Right atrium auricular region (tissue), 2 donors: Measurements from ENCODE around the gene TNFRSF19. TPM values are rescaled to one million over a fixed set of nuclear protein-coding genes. Genes with fewer than 3 reads are reported as not detected.
A peak's percentile ranks its signal among the peaks of the same experiment; 100 is the strongest.
"Not testable (repeated sequence)": the region's sequence is repeated elsewhere in the genome, so short reads cannot be mapped to it uniquely, and the experiment has no call there.

ENCODE experiments used
- DNase-seq: peaks from one replicate; pipeline ENCODE4 v3.0.0-alpha.2; 2019; ENCODE audit warnings: low spot score
- H3K27ac ChIP-seq, 2 donors: fragments of 200-600 bp; sonication (generic); 1 replicate in 1 of 2; 2 replicates in 1 of 2; pipeline ENCODE4 v1.5.1; 2016 to 2019
- H3K27me3 ChIP-seq, 2 donors: fragments of 200-600 bp; sonication (generic); one replicate each; pipeline versions ENCODE4 v1.5.1 to v1.6.0; 2017 to 2019
- H3K36me3 ChIP-seq: fragments of 200-600 bp; sonication (generic); one replicate; pipeline ENCODE4 v1.5.1; 2016
- H3K4me1 ChIP-seq, 2 donors: fragments of 200-600 bp; sonication (generic); one replicate each; pipeline versions ENCODE4 v1.5.1 to v1.6.0; 2017 to 2019
- H3K4me3 ChIP-seq, 2 donors: fragments of 200-600 bp; sonication (generic); 1 replicate in 1 of 2; 2 replicates in 1 of 2; pipeline ENCODE4 v1.5.1; 2017 to 2019; ENCODE audit warnings: mild to moderate bottlenecking in 1 of 2, moderate library complexity in 1 of 2
- H3K9me3 ChIP-seq, 2 donors: fragments of 200-600 bp; sonication (generic); one replicate each; pipeline ENCODE4 v1.5.1; 2019
- total RNA-seq, 2 donors: library from RNA; depleted of rRNA; stranded (reverse); fragments of >200 nt; gene quantifications; one replicate each; pipeline ENCODE4 v1.1.0, GENCODE V29; 2016
- TF ChIP-seq, protein P1 (sequence below), 2 donors: fragments of 200-600 bp; sonication (generic); IDR thresholded peaks; one replicate each; pipeline ENCODE4 v1.5.1; 2019; ENCODE audit warnings: antibody characterized with exemption in 2 of 2

The TNFRSF19 gene, protein sequence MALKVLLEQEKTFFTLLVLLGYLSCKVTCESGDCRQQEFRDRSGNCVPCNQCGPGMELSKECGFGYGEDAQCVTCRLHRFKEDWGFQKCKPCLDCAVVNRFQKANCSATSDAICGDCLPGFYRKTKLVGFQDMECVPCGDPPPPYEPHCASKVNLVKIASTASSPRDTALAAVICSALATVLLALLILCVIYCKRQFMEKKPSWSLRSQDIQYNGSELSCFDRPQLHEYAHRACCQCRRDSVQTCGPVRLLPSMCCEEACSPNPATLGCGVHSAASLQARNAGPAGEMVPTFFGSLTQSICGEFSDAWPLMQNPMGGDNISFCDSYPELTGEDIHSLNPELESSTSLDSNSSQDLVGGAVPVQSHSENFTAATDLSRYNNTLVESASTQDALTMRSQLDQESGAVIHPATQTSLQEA
- 10 to 100 TPM; 32.2 to 38.5 TPM for total RNA-seq

DNA sequence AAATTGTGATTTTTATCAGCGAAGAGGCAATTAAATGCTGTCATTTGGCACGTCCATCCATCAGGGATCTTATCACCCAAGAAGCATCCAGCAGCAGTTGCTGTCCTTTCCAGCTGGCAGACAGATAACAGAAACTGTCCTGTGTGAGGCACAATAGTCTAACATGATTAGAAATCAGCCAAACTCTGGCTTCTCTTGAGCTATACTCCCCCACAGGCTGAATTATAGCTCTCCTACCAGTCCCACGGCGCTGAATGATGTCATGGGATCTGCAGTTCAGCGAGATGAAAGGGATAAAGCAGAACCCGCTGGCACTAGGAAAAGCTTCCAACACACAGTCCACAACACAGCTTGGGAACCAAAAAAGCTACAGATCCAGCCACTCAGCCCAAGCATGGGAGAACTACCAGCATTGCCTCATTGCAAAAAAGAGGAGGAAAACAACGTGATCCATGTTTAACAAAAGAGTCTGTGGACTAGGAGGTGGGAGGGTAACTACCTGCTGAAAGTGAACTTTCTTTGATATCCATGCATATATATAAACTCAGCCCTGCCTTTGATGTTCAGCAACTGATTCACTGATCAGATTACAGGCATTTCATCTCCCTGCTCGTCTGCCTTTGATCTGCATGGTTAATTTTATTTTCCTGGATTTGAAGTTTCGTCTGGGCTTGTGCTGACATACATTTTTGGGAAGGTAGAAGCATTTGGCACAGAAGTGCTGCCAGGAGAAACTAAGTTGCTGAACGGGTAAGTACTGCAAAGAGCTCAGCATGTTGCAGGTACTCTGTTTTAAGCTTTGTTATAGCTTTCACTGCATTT, at the start of gene TNFRSF19:
TNFRSF19 (plus strand) TSS at position 314 of the 822 bp plus-strand sequence. CDS start 19,772 bp downstream, outside the sequence.
- TF ChIP-seq, protein P1, sequence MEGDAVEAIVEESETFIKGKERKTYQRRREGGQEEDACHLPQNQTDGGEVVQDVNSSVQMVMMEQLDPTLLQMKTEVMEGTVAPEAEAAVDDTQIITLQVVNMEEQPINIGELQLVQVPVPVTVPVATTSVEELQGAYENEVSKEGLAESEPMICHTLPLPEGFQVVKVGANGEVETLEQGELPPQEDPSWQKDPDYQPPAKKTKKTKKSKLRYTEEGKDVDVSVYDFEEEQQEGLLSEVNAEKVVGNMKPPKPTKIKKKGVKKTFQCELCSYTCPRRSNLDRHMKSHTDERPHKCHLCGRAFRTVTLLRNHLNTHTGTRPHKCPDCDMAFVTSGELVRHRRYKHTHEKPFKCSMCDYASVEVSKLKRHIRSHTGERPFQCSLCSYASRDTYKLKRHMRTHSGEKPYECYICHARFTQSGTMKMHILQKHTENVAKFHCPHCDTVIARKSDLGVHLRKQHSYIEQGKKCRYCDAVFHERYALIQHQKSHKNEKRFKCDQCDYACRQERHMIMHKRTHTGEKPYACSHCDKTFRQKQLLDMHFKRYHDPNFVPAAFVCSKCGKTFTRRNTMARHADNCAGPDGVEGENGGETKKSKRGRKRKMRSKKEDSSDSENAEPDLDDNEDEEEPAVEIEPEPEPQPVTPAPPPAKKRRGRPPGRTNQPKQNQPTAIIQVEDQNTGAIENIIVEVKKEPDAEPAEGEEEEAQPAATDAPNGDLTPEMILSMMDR (IDR thresholded peaks at IDR 0.05): no peak
- peak; percentile 76 for DNase-seq
- Histone ChIP-seq H3K4me1 (peaks cover 0 to 4% of the 10 kb centered on the region in 2 donors), H3K27me3 (no peaks in the 10 kb centered on the region), H3K36me3 (no peaks in the 10 kb centered on the region), H3K9me3 (no peaks in the 10 kb centered on the region), H3K27ac (peak within 1 kb of the TSS; percentile 70 to 86), H3K4me3 (peak within 1 kb of the TSS; percentile 46 to 48)

DNA sequence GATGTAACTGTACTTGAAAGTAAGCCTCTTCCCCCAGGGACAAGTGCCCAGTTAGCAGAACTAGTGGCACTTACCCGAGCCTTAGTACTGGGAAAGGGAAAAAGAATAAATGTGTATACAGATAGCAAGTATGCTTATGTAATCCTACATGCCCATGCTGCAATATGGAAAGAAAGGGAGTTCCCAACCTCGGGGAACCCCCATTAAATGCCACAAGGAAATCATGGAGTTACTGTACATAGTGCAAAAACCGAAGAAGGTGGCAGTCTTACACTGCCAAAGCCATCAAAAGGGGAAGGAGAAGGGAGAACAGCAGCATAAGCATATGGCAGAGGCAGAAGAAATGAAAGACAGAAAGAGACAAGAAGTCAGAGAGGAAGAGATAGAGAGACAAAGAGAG, 40.3 kb upstream of the TNFRSF19 start:
- H3K4me1 ChIP-seq, H3K4me3 ChIP-seq, H3K36me3 ChIP-seq, H3K27ac ChIP-seq, H3K9me3 ChIP-seq, DNase-seq, H3K27me3 ChIP-seq: not testable (repeated sequence)

DNA sequence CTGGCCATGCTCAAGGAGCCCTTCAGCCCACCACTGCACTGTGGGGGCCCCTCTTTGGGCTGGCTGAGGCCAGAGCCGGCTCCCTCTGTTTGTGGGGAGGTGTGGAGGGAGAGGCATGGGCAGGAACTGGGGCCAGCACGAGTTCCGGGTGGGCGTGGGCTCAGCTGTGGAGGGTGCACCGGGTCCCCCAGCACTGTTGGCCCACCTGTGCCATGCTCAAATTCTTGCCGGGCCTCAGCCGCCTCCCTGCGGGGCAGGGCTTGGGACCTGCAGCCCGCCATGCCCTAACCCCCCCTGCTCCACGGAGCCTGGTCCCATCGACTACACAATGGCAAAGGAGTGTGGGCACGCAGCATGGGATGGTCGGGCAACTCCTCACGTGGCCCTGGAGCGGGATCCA, 38.8 kb upstream of the TNFRSF19 start:
- H3K36me3 ChIP-seq: no peaks in the 10 kb centered on the region
- no peak overlapping the region for H3K4me3 ChIP-seq
- no peaks in the 10 kb centered on the region for H3K9me3 ChIP-seq
- no peaks in the 10 kb centered on the region for H3K4me1 ChIP-seq
- no peak for DNase-seq
- TF ChIP-seq, protein P1 (IDR thresholded peaks at IDR 0.05): no peak
- H3K27ac ChIP-seq: no peak overlapping the region
- no peaks in the 10 kb centered on the region for H3K27me3 ChIP-seq

DNA sequence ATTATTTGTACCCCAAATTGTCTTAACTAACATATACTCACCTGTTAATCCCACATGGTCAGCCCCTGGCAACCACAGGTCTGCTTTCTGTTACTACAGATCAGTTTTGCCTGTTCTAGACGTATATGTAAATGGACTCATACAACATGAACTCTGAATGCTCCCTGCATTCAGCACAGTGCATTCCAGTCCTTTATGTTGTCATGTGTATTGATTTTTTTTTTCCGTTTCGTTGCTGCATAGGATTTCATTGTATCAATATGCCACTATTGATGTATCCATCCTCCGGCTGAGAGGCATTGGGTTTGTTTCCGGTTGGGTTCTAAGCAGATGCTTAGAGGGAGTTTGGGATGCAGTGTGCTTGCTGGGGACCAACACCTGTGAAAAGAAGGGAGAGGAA, 36.1 kb upstream of the TNFRSF19 start:
- no peaks in the 10 kb centered on the region for H3K9me3 ChIP-seq

DNA sequence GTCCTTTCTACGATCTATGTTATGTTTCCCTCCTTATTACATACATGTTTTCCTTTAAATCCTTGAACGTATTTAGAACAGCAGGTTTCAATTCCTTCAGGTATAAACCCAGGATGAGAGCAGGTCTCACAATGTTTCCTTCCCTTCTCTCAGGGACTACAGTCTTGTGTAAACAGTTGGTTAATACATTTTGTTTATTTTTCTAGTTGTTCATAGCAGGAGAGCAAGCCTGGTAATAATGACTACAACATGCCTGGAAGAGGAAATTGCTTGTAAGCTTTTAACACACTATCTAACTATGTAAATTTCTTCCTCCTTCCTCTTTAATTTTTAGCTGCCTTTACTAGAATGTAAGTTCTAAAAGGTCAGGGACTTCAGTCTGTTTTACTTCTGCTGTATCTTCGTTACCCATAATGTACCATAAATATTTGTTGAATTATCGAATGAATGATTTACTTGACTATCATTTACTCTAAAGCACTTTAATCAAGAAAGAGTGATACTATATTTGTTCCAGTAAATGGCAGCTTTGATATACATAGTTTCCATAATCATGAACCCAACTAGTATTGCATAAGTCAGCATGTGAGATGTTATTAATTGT, 28.9 kb upstream of the TNFRSF19 start:
- H3K4me3 ChIP-seq: no peak overlapping the region
- H3K27ac ChIP-seq: no peak overlapping the region
- TF ChIP-seq, protein P1 (IDR thresholded peaks at IDR 0.05): no peak
- no peak for DNase-seq
- no peaks in the 10 kb centered on the region for H3K4me1 ChIP-seq
- no peaks in the 10 kb centered on the region for H3K27me3 ChIP-seq
- no peaks in the 10 kb centered on the region for H3K36me3 ChIP-seq
- H3K9me3 ChIP-seq: no peaks in the 10 kb centered on the region

More for the DNA sequence above, 36.1 kb upstream of the TNFRSF19 start:
- Histone ChIP-seq H3K27ac (no peak overlapping the region), H3K36me3 (no peaks in the 10 kb centered on the region), H3K4me1 (no peaks in the 10 kb centered on the region), H3K4me3 (no peak overlapping the region), H3K27me3 (no peaks in the 10 kb centered on the region)
- TF ChIP-seq, protein P1 (IDR thresholded peaks at IDR 0.05): no peak
- DNase-seq: no peak

DNA sequence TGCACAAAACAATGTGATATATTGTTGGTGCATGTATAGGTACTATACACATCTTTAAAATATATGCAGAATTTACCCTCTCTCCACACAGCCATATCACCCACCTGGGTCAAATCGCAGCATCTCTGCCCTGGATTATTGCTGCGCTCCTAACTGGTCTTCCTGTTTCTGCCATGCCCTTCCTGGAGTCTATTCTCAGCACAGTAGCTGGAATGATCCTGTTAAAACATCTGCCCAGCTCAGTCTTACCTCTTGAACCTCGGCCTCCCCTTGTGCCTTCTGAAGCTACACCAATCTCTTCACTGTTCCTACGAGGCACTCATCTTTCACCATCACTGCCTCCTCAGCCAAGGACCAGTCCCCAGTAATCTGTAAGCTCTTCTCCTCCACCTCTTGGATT, 25.5 kb upstream of the TNFRSF19 start:
- Histone ChIP-seq H3K4me3 (no peak overlapping the region), H3K27ac (peak overlapping the region in 1 of 2 donors; percentile 7), H3K36me3 (no peaks in the 10 kb centered on the region), H3K4me1 (no peaks in the 10 kb centered on the region), H3K9me3 (no peaks in the 10 kb centered on the region), H3K27me3 (no peaks in the 10 kb centered on the region)
- TF ChIP-seq, protein P1 (IDR thresholded peaks at IDR 0.05): no peak
- no peak for DNase-seq
